K562 (cell line): Measurements from ENCODE around the gene VAPB. TPM values are rescaled to one million over a fixed set of nuclear protein-coding genes. Genes with fewer than 3 reads are reported as not detected.
A peak's percentile ranks its signal among the peaks of the same experiment; 100 is the strongest.

Experiments
- ATAC-seq: fragments of 200-7000 bp; cut with Tn5 transposase; 3 replicates; pipeline ENCODE4 v1.9.1; 2020; ENCODE audit warnings: moderate library complexity
- BruUV-seq: library from RNA; stranded (reverse); fragments of 400-500 nt; replicated peaks from 2 replicates; lab custom pipeline; 2021; lab: Mats Ljungman, UMichigan
- CTCF ChIA-PET: fragments of 300-600 bp; formaldehyde crosslinking; extraction: SDS; loops from one replicate; lab custom pipeline; 2021; ENCODE audit warnings: low intra/inter-chr PET ratio; lab: Yijun Ruan, JAX
- POLR2A ChIA-PET: fragments of 300-600, 350-650 bp; sonication (Branson Sonifier 250); formaldehyde crosslinking; extraction: SDS; loops from one replicate; lab custom pipeline; 2021; ENCODE audit warnings: antibody characterized with exemption, inconsistent platforms; lab: Yijun Ruan, JAX
- DNase-seq, 4 experiments: peaks; one replicate each; pipeline versions ENCODE4 v3.0.0 to v3.0.0-alpha.2; 2011 to 2018; ENCODE audit warnings: low spot score in 3 of 4, mixed read lengths in 3 of 4; ENCODE audit errors: extremely low read depth in 1 of 4
- FAIRE-seq: peaks from 2 replicates; lab custom pipeline; 2011; peaks lifted over from hg19 to GRCh38; lab: Jason Lieb, UNC
- H2AFZ ChIP-seq: 2 replicates; pipeline ENCODE4 v1.6.0; 2011; ENCODE audit warnings: low read depth, low read length, control low read depth, inconsistent platforms
- H3K27ac ChIP-seq: fragments of 200-600 bp; 3 replicates; pipeline ENCODE4 v1.8.0; 2011; ENCODE audit warnings: low read depth, mild to moderate bottlenecking, control low read depth, inconsistent platforms, low read length, moderate library complexity, mixed read lengths; ENCODE audit errors: extremely low read depth
- H3K27me3 ChIP-seq, 2 experiments: fragments of 300-600 bp in 1 of 2; 2 replicates in 1 of 2; 3 replicates in 1 of 2; pipeline versions ENCODE4 v1.6.0 to v1.8.0; 2011; ENCODE audit warnings: inconsistent platforms in 2 of 2, low read length in 2 of 2, mild to moderate bottlenecking in 1 of 2, mixed read lengths in 1 of 2, moderate library complexity in 1 of 2; ENCODE audit not compliant: control insufficient read depth in 2 of 2, insufficient read depth in 2 of 2
- H3K36me3 ChIP-seq: fragments of 300-600 bp; 3 replicates; pipeline ENCODE4 v1.8.0; 2011; ENCODE audit warnings: mild to moderate bottlenecking, low read length, inconsistent platforms; ENCODE audit not compliant: control insufficient read depth, insufficient read depth
- H3K4me1 ChIP-seq, 2 experiments: fragments of 200-600 bp in 1 of 2; replicated peaks in 1 of 2; 2 replicates in 1 of 2; 3 replicates in 1 of 2; pipeline versions ENCODE4 v1.5.1 to v1.8.0; 2011; ENCODE audit warnings: inconsistent platforms in 2 of 2, low read length in 2 of 2, mild to moderate bottlenecking in 1 of 2, mixed read lengths in 1 of 2, moderate library complexity in 1 of 2; ENCODE audit not compliant: control insufficient read depth in 2 of 2, insufficient read depth in 2 of 2
- H3K4me2 ChIP-seq: 2 replicates; pipeline ENCODE4 v1.6.1; 2011; ENCODE audit warnings: low read length, control low read depth, inconsistent platforms, mixed read lengths; ENCODE audit not compliant: insufficient read depth
- H3K4me3 ChIP-seq: fragments of 200-600 bp; sonication (generic), shearing (Covaris generic); 2 replicates; pipeline ENCODE4 v1.5.1; 2016; ENCODE audit warnings: control low read depth, inconsistent platforms
- H3K79me2 ChIP-seq: fragments of 200-600 bp; 3 replicates; pipeline ENCODE4 v1.8.0; 2011; ENCODE audit warnings: low read length, inconsistent platforms; ENCODE audit not compliant: control insufficient read depth, insufficient read depth
- H3K9ac ChIP-seq, 2 experiments: 2 replicates each; pipeline versions ENCODE4 v1.6.0 to v1.6.1; 2011; ENCODE audit warnings: low read depth in 2 of 2, low read length in 2 of 2, control low read depth in 1 of 2, inconsistent platforms in 1 of 2, mild to moderate bottlenecking in 1 of 2, mixed read lengths in 1 of 2; ENCODE audit not compliant: insufficient read depth in 1 of 2
- H3K9me1 ChIP-seq: one replicate; pipeline ENCODE4 v1.6.0; 2011; ENCODE audit warnings: inconsistent platforms, mild to moderate bottlenecking, low read length, moderate library complexity; ENCODE audit not compliant: control insufficient read depth, insufficient read depth
- H3K9me3 ChIP-seq: replicated peaks from 2 replicates; pipeline ENCODE4 v1.5.1; 2011; ENCODE audit warnings: low read depth, low read length, inconsistent platforms; ENCODE audit not compliant: control insufficient read depth, insufficient read depth
- H4K20me1 ChIP-seq: replicated peaks from 2 replicates; pipeline ENCODE4 v1.6.1; 2011; ENCODE audit warnings: low read length, inconsistent platforms, mixed read lengths; ENCODE audit not compliant: control insufficient read depth, insufficient read depth
- SPI1 ChIP-seq: IDR thresholded peaks from 2 replicates; pipeline ENCODE4 v1.6.1; 2011; ENCODE audit warnings: low read depth, low read length, control low read depth, borderline replicate concordance
- ZBTB7A ChIP-seq: IDR thresholded peaks from 2 replicates; pipeline ENCODE4 v1.6.1; 2011; ENCODE audit warnings: low read depth, mild to moderate bottlenecking, low read length, moderate library complexity, borderline replicate concordance; ENCODE audit not compliant: control insufficient read depth
- ZNF124 ChIP-seq: sonication (generic); formaldehyde crosslinking; IDR thresholded peaks from 2 replicates; pipeline ENCODE4 v1.8.1; 2022; ENCODE audit warnings: missing genetic modification reagents
- WGBS: fragments of 100-300 bp; shearing (Covaris generic); methylation state at CpG from one replicate; pipeline ENCODE4 v1.1.6; 2016; ENCODE audit warnings: low coverage, mixed read lengths; ENCODE audit not compliant: insufficient coverage; ENCODE audit errors: missing lambda C conversion rate; 5-methylcytosine and 5-hydroxymethylcytosine counted together
- in situ Hi-C: fragments of 300-500 bp; cut with MboI; formaldehyde crosslinking; loops from 4 replicates; pipeline ENCODE4 v1.15.0; 2018; ENCODE audit warnings: inconsistent platforms, mixed read lengths
- intact Hi-C: fragments of 100-400 bp; cut with micrococcal nuclease; formaldehyde crosslinking; loops from 2 replicates; pipeline ENCODE4 v1.14.2; 2022
- polyA plus RNA-seq, 8 experiments: library from polyadenylated mRNA; depleted of rRNA in 4 of 8; stranded (reverse) in 5 of 8; unstranded in 3 of 8; fragments of >200 nt; fragmentation: Nextera tagmentation in 2 of 8; fragmentation: Illumina TruSeq in 1 of 8; extraction: Ambion mirVana in 2 of 8; extraction: Trizol in 1 of 8; gene quantifications; 2 replicates each; pipeline versions ENCODE4 v1.2.1 to v1.2.3, GENCODE V29; 2011 to 2014; ENCODE audit warnings: inconsistent platforms in 1 of 8, missing spikeins in 1 of 8
- total RNA-seq, 7 experiments: library from RNA; depleted of rRNA in 6 of 7; stranded (reverse); fragments of >200 nt in 6 of 7; fragmentation: Illumina TruSeq in 2 of 7; extraction: Trizol in 2 of 7; gene quantifications; 2 replicates each; pipeline versions ENCODE4 v1.2.1 to v1.2.3, GENCODE V29; 2011 to 2021; ENCODE audit warnings: low replicate concordance in 1 of 7
- TF ChIP-seq, protein P1 (sequence below): sonication (generic); formaldehyde crosslinking; IDR thresholded peaks from 2 replicates; pipeline ENCODE4 v1.8.1; 2023; ENCODE audit warnings: mild to moderate bottlenecking, missing genetic modification reagents

Gene VAPB
- total and polyA plus RNA-seq, 9 of the 15 experiments (the other 6 are each of a cell fraction or from before 2014, with no cell fraction given): 3.4 to 51.0 (median 27.9) TPM

DNA sequence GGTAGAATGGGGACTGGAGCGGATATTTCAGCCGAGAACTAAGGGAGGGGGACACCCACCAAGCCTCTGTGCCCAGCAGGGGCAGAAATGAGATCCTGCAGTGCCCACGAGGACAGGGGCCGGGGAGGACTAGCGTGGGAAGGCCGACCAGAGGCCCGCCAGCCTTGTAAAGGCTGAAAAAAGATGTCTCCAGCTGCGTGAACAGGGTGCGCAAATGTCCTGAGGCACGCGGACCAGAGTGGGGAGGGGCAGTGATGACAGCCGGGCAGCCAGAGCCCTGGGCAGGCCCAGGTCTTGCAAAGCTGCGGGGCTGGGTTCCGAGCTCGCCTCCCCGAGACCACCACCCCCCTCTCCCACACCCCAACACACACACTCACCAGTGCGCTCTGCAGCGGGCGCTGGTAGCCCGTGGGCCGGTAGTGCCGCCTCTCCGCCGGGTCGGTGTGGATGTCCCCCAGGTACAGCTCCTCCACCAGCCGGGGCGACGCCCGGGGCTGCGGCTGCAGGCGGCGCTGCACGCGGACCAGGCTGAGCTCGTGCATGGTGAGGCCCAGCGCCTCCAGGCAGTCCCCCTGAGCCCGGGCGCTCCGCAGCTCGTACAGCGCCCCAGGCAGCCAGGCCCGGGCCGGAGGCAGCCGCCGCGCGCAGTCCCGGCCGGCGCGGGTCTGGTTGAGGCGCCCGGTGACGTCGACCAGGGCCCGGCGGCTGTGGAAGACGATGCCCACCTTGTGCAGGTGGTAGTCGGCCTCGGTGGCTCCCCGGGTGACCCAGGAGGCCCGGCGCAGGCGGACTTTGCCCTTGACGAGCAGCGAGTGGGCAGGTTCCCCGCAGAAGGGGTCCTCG is 77.9 kb downstream of the VAPB start (continued):
- TF ChIP-seq, protein P1, sequence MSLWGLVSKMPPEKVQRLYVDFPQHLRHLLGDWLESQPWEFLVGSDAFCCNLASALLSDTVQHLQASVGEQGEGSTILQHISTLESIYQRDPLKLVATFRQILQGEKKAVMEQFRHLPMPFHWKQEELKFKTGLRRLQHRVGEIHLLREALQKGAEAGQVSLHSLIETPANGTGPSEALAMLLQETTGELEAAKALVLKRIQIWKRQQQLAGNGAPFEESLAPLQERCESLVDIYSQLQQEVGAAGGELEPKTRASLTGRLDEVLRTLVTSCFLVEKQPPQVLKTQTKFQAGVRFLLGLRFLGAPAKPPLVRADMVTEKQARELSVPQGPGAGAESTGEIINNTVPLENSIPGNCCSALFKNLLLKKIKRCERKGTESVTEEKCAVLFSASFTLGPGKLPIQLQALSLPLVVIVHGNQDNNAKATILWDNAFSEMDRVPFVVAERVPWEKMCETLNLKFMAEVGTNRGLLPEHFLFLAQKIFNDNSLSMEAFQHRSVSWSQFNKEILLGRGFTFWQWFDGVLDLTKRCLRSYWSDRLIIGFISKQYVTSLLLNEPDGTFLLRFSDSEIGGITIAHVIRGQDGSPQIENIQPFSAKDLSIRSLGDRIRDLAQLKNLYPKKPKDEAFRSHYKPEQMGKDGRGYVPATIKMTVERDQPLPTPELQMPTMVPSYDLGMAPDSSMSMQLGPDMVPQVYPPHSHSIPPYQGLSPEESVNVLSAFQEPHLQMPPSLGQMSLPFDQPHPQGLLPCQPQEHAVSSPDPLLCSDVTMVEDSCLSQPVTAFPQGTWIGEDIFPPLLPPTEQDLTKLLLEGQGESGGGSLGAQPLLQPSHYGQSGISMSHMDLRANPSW (CRISPR knock-in tag): no peak
- no peak for TF ChIP-seq ZNF124

DNA sequence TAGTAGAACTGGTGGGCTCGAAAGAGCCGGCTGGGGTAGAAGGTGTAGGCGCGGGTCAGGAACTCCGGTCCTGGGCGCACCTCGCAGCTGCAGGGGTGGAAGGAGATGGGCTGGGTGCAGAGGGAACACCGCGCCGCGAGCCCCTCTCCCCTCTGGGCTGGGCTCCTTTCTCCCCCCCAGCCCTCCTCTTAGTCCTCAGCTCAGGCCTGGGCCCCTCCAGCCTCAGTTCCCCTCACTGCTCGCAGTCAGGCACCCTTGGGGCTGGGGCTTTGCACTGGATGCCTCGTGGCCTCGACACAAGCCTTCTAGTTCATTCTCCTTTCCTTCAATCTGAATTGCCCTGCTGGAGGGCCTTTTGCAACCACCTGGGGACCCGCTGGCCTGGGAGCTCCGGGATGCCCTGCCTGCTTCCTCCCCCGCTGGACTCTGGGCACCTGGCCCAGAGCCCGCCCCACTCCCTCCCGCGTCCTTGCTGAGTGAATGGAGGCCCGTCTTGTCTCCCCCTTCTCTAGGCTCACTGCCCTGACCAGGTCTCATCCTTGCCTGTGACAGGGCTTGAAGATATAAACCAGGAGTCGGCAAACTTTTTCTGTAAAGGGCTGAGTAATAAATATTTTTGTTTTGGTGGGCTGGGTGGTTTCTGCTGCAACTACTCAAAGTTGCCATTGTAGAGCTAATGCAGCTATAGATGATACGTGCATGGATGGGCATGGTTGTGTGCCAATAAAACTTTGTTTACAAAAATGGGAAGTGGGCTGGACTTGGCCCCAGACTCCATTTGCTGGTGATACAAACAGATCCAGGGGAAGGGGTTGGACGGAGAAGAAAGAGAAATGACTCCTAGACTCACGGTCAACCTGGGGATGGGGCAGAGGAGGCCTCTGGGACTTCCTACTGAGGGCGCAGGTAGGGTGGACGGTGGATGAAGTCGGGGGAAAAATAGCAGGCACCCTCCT is 78.8 kb downstream of the VAPB start:
- ATAC-seq (no peak), FAIRE-seq (no peak), DNase-seq (no peak)
- Histone ChIP-seq H4K20me1 (no peaks in the 10 kb centered on the region), H3K4me3 (no peak overlapping the region), H3K9ac (no peak overlapping the region), H3K9me1 (peaks cover 3% of the 10 kb centered on the region), H2AFZ (no peak overlapping the region), H3K27ac (no peak overlapping the region), H3K36me3 (no peaks in the 10 kb centered on the region), H3K9me3 (no peaks in the 10 kb centered on the region), H3K27me3 (peaks cover 24 to 60% of the 10 kb centered on the region in 2 experiments; a peak in 4 of 5 replicates), H3K4me1 (peaks cover 0 to 21% of the 10 kb centered on the region in 2 experiments; a peak in 2 of 5 replicates), H3K79me2 (no peaks in the 10 kb centered on the region), H3K4me2 (no peak overlapping the region)
- intact Hi-C loops: no loop called here
- ChIA-PET CTCF (interaction anchor here (0.6 kb wide), 1 partner anchor 167 kb away, joined by 3 read pairs; no protein-coding TSS in a partner anchor), POLR2A (no interaction called here)
- BruUV-seq: no TSS peak
- 24% methylated on average over 25 of the region's 28 CpGs for whole genome bisulfite sequencing
- in situ Hi-C loops: no loop called here
- TF ChIP-seq SPI1 (peak; percentile 32; the same call in 1 of the 2 replicates), ZBTB7A (no peak)
